ENCODE results near the gene PAN2.

DNA sequence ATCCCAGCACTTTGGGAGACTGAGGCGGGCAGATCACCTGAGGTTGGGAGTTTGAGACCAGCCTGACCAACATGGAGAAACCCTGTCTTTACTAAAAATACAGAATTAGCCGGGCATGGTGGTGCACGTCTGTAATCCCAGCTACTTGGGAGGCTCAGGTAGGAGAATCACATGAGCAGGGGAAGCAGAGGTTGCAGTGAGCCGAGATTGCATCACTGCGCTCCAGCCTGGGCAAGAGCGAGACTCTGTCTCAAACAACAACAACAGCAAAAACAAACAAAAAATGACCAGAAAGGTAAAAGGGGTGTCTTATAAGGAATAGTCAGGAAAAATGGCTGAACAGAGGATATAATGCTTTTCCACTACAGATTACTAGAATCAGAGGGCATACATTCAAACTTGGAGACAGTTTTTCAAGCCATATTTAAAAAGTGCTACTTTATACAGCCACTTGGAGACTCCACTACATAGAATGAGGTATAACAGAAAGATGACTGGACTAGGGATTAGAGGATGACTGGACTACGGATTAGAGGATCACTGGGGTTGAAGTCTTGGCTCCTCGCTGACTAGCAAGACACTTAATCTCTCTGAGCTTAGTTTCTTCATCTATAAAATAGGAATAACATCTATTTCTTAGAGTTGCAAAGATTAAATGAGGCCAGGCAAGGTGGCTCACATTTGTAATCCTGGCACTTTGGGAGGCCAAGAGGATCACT lies 28.8 kb downstream of the PAN2 start:
- no peak for TF ChIP-seq POLR2A (IDR thresholded peaks at IDR 0.05)
- TF ChIP-seq, protein P1, sequence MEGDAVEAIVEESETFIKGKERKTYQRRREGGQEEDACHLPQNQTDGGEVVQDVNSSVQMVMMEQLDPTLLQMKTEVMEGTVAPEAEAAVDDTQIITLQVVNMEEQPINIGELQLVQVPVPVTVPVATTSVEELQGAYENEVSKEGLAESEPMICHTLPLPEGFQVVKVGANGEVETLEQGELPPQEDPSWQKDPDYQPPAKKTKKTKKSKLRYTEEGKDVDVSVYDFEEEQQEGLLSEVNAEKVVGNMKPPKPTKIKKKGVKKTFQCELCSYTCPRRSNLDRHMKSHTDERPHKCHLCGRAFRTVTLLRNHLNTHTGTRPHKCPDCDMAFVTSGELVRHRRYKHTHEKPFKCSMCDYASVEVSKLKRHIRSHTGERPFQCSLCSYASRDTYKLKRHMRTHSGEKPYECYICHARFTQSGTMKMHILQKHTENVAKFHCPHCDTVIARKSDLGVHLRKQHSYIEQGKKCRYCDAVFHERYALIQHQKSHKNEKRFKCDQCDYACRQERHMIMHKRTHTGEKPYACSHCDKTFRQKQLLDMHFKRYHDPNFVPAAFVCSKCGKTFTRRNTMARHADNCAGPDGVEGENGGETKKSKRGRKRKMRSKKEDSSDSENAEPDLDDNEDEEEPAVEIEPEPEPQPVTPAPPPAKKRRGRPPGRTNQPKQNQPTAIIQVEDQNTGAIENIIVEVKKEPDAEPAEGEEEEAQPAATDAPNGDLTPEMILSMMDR (IDR thresholded peaks at IDR 0.05) = no peak
